Neural cell (in vitro differentiated cells): ENCODE data around the gene DIS3L2.

Source experiments
- CTCF ChIP-seq: fragments of 450-650 bp; IDR thresholded peaks from 2 replicates; pipeline ENCODE4 v1.5.1; 2014; ENCODE audit warnings: antibody characterized with exemption, mild to moderate bottlenecking, moderate library complexity; ENCODE audit not compliant: poor library complexity, severe bottlenecking
- EP300 ChIP-seq: fragments of 450-650 bp; conservative IDR thresholded peaks from 2 replicates; pipeline ENCODE4 v1.6.1; 2014; ENCODE audit warnings: antibody characterized with exemption, mild to moderate bottlenecking, moderate library complexity; ENCODE audit not compliant: poor library complexity, severe bottlenecking
- EZH2 ChIP-seq: fragments of 200-600, 300-800 bp; shearing (Covaris generic), sonication (generic); IDR thresholded peaks from 2 replicates; pipeline ENCODE4 v1.6.1; 2014; ENCODE audit warnings: antibody characterized with exemption, low read length, borderline replicate concordance, mild to moderate bottlenecking; ENCODE audit not compliant: insufficient read depth, poor library complexity, severe bottlenecking
- MXI1 ChIP-seq: fragments of 450-650 bp; conservative IDR thresholded peaks from 2 replicates; pipeline ENCODE4 v1.6.1; 2014; ENCODE audit warnings: antibody characterized with exemption, mild to moderate bottlenecking; ENCODE audit not compliant: poor library complexity, severe bottlenecking
- POLR2AphosphoS5 ChIP-seq: IDR thresholded peaks from 2 replicates; pipeline ENCODE4 v1.6.1; 2012
- RAD21 ChIP-seq: fragments of 450-650 bp; conservative IDR thresholded peaks from 2 replicates; pipeline ENCODE4 v1.6.1; 2014; ENCODE audit warnings: antibody characterized with exemption, mild to moderate bottlenecking, moderate library complexity
- SMC3 ChIP-seq: fragments of 450-650 bp; conservative IDR thresholded peaks from 2 replicates; pipeline ENCODE4 v1.6.1; 2014; ENCODE audit warnings: antibody characterized with exemption, mild to moderate bottlenecking, moderate library complexity; ENCODE audit not compliant: poor library complexity
- TAF1 ChIP-seq: IDR thresholded peaks from 2 replicates; pipeline ENCODE4 v1.6.1; 2012; ENCODE audit warnings: low read depth
- TF ChIP-seq, protein P1 (sequence below): IDR thresholded peaks from 2 replicates; pipeline ENCODE4 v1.6.1; 2012; ENCODE audit warnings: borderline replicate concordance

GRCh38 chr2:231923951-231924888, 37.3 kb upstream of the DIS3L2 start:
- TF ChIP-seq EZH2 (no peak), CTCF (no peak), SMC3 (no peak), EP300 (no peak), POLR2AphosphoS5 (no peak), RAD21 (no peak), TAF1 (no peak), MXI1 (no peak)
- TF ChIP-seq, protein P1, sequence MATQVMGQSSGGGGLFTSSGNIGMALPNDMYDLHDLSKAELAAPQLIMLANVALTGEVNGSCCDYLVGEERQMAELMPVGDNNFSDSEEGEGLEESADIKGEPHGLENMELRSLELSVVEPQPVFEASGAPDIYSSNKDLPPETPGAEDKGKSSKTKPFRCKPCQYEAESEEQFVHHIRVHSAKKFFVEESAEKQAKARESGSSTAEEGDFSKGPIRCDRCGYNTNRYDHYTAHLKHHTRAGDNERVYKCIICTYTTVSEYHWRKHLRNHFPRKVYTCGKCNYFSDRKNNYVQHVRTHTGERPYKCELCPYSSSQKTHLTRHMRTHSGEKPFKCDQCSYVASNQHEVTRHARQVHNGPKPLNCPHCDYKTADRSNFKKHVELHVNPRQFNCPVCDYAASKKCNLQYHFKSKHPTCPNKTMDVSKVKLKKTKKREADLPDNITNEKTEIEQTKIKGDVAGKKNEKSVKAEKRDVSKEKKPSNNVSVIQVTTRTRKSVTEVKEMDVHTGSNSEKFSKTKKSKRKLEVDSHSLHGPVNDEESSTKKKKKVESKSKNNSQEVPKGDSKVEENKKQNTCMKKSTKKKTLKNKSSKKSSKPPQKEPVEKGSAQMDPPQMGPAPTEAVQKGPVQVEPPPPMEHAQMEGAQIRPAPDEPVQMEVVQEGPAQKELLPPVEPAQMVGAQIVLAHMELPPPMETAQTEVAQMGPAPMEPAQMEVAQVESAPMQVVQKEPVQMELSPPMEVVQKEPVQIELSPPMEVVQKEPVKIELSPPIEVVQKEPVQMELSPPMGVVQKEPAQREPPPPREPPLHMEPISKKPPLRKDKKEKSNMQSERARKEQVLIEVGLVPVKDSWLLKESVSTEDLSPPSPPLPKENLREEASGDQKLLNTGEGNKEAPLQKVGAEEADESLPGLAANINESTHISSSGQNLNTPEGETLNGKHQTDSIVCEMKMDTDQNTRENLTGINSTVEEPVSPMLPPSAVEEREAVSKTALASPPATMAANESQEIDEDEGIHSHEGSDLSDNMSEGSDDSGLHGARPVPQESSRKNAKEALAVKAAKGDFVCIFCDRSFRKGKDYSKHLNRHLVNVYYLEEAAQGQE = no peak
